Measurements from ENCODE around the gene SPTAN1. TPM values are rescaled to one million over a fixed set of nuclear protein-coding genes. Genes with fewer than 3 reads are reported as not detected.

The SPTAN1 gene
- total RNA-seq, 1 experiment from 2014 or later, result 111 TPM

GRCh38 chr9:128568470-128569078, 16.2 kb downstream of the SPTAN1 start:
- Histone ChIP-seq H3K27ac (ENCODE audit: low read depth, low read length) (no peak overlapping the region), H2AFZ (ENCODE audit: low read depth, low read length, poor library complexity, severe bottlenecking) (no peak overlapping the region), H3K4me2 (ENCODE audit: low read length) (no peak overlapping the region), H3K4me1 (ENCODE audit: control insufficient read depth in 1 of 2, insufficient read depth in 2 of 2, low read length in 2 of 2) (no peaks in the 10 kb centered on the region), H3K9me3 (ENCODE audit: control insufficient read depth in 1 of 2, insufficient read depth in 1 of 2, low read depth in 1 of 2, low read length in 2 of 2) (no peaks in the 10 kb centered on the region), H3K79me2 (ENCODE audit: insufficient read depth, low read length) (peaks cover 27% of the 10 kb centered on the region), H3K4me3 (replicated peaks in 1 of 2; ENCODE audit: low read depth in 1 of 2, low read length in 2 of 2) (no peak overlapping the region), H3K27me3 (ENCODE audit: insufficient read depth, low read length) (no peaks in the 10 kb centered on the region), H3K9me2 (ENCODE audit: insufficient read depth) (no peaks in the 10 kb centered on the region), H4K20me1 (ENCODE audit: insufficient read depth) (no peaks in the 10 kb centered on the region), H3K36me3 (ENCODE audit: control insufficient read depth in 1 of 2, insufficient read depth in 2 of 2, low read length in 2 of 2) (peaks cover 17 to 27% of the 10 kb centered on the region in 2 experiments; a peak in 3 of 4 replicates), H3K9ac (ENCODE audit: low read length) (no peak overlapping the region)
- intact Hi-C loops (cut with micrococcal nuclease), result no loop called here
- TF ChIP-seq, protein P1, sequence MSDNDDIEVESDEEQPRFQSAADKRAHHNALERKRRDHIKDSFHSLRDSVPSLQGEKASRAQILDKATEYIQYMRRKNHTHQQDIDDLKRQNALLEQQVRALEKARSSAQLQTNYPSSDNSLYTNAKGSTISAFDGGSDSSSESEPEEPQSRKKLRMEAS (IDR thresholded peaks at IDR 0.05), result no peak
- no peak for TF ChIP-seq JUND (IDR thresholded peaks at IDR 0.05)
- no peak for TF ChIP-seq EZH2phosphoT487 (IDR thresholded peaks at IDR 0.05; ENCODE audit: borderline replicate concordance)
- TF ChIP-seq TCF7L2 (IDR thresholded peaks at IDR 0.05; ENCODE audit: borderline replicate concordance, extremely low read depth, insufficient read depth, insufficient read length), result no peak
- no peak for TF ChIP-seq SP1 (IDR thresholded peaks at IDR 0.05; ENCODE audit: low read depth)
- no peak for TF ChIP-seq FOSL1 (IDR thresholded peaks at IDR 0.05; ENCODE audit: low read depth)
- no peak for TF ChIP-seq ELF1 (IDR thresholded peaks at IDR 0.05; ENCODE audit: borderline replicate concordance, low read depth)
- TF ChIP-seq EGR1 (IDR thresholded peaks at IDR 0.05; ENCODE audit: low read depth), result no peak
- TF ChIP-seq EZH2 (IDR thresholded peaks at IDR 0.05), result no peak
- no peak for TF ChIP-seq SIN3A (IDR thresholded peaks at IDR 0.05; ENCODE audit: low read depth)
- TF ChIP-seq SRF (IDR thresholded peaks at IDR 0.05; ENCODE audit: low read depth), result no peak
- TF ChIP-seq ZNF274 (IDR thresholded peaks at IDR 0.05; ENCODE audit: low read depth, low read length), result no peak
- no peak for TF ChIP-seq CBX3 (IDR thresholded peaks at IDR 0.05; ENCODE audit: low read depth)
- POLR2A ChIA-PET, result no interaction called here
- DNase-seq (ENCODE audit: low read depth, low spot score), result no peak
- no TSS peak for BruUV-seq (replicated peaks)
- CTCF ChIA-PET, result no interaction called here
- ATAC-seq, result no peak
- RAD21 ChIA-PET (ENCODE audit: low non-redundant PET in 1 of 2, low total read pairs in 2 of 2, uncharacterized antibody in 2 of 2, unreplicated experiment in 2 of 2), result no interaction called here
